SK-N-DZ (cell line): Measurements from ENCODE around the gene ZNF487.
"Not testable (repeated sequence)": the region's sequence is repeated elsewhere in the genome, so short reads cannot be mapped to it uniquely, and the experiment has no call there.

Experiments
- DNase-seq: peaks from one replicate; pipeline ENCODE4 v3.0.0-alpha.2; 2015; ENCODE audit warnings: low spot score

Gene ZNF487

DNA sequence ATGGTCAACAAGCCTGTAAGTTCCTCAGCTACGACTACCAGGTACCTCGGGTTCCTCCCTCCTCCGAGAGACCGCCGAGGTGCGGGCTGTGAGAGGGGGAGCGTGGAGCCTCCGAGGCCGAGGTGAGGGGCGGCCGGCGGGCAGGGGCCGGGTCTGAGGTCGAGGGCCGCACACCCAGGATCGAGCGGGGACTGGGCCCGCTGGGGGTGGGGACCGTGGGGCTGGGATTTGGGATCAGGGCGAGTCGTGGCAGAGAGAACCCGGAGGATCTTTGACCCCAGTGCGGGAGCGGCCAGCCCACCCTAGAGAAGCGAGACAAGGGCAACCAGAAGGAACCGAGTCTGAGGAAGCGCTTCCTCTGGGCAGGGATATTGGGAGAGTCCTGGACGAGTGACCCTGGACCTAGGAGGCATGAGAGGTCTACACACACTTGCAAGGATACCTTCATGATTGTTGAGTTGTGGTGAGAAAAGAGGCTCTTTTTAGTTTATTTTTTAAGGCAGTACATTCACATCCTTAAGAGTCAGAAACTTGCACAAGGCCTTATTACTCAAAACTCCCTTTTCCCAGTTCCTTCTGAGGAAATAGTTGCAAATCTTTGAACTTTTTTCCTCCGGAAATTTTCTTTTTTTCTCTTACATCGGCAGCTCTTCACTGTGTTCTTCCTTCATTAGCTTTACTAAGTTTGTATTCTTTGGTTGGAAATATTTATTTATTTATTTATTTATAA, 395 bp downstream of the ZNF487 start:
- peak; percentile 23 for DNase-seq

DNA sequence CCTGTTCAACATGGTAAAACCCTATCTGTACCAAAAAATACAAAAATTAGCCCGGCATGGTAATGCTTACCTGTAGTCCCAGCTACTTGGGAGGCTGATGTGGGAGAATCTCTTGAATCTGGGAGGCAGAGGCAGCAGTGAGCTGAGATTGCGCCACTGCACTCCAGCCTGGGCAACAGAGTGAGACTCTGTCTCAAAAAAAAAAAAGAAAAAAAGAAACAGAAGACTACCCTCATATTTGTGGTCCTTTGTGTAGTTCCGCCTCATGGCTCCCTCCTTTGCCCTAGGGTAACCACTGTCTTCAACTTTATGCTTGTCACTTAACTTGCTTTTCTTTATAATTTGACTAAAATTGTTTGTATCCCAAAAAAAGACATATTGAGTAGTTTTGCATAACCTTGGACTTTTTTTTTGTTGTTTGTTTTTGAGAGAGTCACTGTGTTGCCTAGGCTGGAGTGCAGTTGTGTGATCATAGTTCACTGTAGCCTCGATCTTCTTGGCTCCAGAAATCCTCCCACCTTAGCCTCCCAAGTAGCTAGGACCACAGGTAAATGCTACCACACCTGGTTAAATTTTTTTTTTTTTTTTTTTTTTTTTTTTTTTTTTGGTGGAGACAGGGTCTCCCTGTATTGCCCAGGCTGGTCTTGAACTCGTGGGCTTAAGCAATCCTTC, 3.7 kb downstream of the ZNF487 start:
- no peak for DNase-seq

- no peak for DNase-seq
These were observed 7.4 kb downstream of the ZNF487 start for GRCh38 chr10:43444323-43444722.

DNA sequence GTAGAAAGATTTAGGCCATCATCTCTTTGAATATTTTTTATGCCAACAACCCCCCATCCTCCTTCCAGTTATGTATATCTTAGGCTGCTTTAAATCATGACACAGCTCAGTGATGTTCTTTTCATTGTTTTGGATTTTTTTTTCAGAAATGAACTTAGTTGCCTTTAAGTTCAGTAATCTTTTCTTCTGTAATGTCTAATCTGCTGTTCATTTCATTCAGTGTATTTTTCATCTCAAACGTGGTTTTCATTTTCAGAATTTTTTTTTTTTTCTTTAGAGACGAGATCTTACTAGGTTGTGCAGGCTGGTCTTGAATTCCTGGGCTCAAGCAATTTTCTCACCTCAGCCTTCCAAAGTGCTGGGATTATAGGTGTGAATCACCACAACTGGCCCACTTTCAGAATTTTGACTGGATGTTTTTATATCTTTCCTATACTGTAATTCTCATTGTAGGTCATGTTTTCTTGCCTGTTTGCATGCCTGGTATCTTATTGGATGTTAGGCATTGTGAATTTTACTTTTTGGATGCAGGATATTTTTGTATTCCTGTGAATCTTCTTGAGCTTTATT, 8.1 kb downstream of the ZNF487 start:
- DNase-seq: no peak

DNA sequence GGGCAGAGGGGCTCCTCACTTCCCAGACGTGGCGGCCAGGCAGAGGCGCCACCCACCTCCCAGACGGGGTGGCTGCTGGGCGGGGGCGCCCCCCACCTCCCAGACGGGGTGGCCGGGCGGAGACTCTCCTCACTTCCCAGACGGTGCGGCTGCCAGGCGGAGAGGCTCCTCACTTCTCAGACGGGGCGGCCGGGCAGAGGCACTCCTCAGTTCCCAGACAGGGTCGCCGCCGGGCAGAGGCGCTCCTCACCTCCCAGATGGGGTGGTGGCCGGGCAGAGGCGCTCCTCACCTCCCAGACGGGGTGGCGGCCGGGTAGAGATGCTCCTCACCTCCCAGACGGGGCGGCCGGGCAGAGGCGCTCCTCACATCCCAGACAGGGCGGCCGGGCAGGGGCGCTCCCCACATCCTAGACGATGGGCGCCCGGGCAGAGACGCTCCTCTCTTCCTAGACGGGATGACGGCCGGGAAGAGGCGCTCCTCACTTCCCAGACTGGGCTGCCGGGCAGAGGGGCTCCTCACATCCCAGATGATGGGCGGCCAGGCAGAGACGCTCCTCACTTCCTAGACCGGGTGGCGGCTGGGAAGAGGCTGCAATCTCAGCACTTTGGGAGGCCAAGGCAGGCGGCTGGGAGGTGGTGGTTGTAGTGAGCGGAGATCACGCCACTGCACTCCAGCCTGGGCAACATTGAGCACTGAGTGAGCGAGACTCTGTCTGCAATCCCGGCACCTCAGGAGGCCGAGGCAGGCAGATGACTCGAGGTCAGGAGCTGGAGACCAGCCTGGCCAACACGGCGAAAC, 9.5 kb downstream of the ZNF487 start:
- DNase-seq: not testable (repeated sequence)

GRCh38 chr10:43448742-43449141, 11.8 kb downstream of the ZNF487 start:
- DNase-seq: no peak

- no peak for DNase-seq
These were observed 15.5 kb downstream of the ZNF487 start for GRCh38 chr10:43452356-43452914.

DNA sequence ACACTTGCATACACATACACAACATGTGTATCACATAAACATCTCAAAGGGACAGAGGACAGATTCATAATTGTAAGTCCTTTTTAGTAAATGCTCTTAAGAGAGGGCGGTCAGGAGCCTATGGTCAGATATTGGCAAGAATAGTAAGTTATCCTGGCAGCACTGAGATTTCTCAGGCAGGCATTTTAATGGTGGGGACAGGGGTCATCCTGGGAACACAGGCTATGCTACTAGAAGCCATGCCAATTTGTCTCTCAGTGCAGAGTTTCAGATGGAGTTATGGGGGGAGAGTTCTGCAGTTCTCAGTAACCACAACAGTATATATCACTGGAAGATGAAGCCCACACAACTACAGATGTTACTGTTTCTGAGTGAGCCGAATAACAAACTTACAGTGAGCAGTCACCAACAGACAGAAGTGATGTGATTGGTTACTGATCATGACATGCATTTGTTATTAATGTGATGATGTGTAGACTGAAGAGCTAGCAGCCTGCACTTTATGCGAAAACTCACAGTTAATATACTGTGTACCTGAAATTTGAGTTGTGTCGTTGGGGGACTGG, 16.4 kb downstream of the ZNF487 start:
- no peak for DNase-seq

DNA sequence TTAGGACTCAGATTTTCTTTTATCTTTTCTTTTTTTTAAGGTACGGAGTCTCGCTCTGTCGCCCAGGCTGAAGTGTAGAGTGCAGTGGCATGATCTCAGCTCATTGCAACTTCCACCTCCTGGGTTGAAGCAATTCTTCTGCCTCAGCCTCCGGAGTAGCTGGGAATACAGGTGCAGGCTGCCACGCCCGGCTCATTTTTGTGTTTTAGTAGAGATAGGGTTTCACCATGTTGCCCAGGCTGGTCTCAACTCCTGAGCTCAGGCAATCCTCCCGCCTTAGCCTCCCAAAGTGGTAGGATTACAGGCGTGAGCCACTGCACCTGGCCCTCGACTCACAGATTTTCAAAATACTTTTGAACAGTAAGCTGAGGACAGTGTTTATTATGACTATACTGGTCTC, 17.1 kb downstream of the ZNF487 start:
- DNase-seq: not testable (repeated sequence)

DNA sequence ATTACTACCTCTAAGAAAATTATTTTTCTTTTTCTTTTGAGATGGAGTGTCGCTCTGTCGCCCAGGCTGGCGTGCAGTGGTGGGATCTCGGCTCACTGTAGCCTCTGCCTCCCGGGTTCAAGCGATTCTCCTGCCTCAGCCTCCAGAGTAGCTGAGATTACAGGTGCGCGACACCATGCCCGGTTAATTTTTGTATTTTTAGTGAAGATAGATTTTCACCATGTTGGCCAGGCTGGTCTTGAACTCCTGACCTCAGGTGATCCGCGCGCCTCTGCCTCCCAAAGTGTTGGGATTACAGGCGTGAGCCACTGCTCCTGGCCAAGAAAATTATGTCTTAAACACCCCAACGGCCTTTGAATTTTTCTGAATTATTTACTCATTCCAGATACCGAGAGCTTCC, 19.6 kb downstream of the ZNF487 start:
- not testable (repeated sequence) for DNase-seq

DNA sequence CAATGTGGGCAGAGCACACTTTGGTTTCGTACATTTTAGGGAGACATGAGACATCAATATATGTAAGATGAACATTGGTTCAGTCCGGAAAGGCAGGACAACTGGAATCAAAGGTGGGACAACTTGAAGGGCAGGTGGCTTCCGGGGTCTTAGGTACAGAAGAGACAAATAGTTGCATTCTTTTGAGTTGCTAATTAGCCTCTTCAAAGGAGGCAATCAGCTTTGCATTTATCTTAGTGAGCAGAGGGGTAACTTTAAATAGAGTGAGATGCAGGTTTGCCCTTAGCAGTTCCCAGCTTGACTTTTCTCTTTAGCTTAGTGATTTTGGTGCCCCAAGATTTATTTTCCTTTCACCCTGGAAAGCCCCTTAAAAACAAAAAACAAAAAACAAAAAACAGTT, 21.3 kb downstream of the ZNF487 start:
- no peak for DNase-seq

DNA sequence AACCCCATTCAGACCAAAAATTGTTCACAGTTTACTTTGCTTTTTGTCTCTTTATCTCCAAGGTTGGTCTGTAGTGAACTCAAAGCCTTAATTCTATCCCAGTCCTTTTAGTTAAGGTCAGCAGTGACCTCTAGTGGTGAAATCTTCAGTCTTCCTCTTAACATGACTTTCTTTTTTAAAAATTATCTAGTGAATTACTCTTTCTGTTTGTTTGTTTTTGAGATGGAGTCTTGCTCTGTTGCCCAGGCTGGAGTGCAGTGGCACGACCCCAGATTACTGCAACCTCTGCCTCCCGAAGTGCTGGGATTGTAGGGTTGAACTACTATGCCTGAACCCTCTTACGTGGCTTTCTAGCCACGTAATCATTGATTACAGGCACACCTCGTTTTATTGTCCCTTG, 25.0 kb downstream of the ZNF487 start:
- DNase-seq: peak; percentile 77

- DNase-seq: not testable (repeated sequence)
These were observed 28.3 kb downstream of the ZNF487 start for GRCh38 chr10:43465086-43465735.

GRCh38 chr10:43465736-43466120, 28.8 kb downstream of the ZNF487 start:
- DNase-seq: not testable (repeated sequence)

DNA sequence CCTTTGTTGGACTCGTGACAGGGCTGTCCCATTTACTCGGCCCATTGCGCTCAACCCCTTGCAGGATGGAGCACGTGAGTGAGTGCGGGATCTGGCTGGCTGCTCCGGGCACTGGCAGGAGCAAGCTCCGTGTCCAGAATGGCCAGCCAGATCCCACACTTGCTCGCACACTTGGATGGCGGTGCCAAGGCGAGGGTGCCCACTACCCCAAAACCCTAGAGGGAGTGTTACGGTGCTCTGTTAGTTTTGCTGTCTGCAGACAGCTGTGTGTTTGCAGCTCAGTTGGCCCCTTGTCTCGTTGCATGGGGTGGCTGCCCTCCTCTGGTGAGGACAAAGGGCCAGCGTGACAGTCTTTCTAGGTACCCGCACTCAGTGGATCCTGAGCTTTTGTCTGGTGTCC, 34.2 kb downstream of the ZNF487 start:
- no peak for DNase-seq

DNA sequence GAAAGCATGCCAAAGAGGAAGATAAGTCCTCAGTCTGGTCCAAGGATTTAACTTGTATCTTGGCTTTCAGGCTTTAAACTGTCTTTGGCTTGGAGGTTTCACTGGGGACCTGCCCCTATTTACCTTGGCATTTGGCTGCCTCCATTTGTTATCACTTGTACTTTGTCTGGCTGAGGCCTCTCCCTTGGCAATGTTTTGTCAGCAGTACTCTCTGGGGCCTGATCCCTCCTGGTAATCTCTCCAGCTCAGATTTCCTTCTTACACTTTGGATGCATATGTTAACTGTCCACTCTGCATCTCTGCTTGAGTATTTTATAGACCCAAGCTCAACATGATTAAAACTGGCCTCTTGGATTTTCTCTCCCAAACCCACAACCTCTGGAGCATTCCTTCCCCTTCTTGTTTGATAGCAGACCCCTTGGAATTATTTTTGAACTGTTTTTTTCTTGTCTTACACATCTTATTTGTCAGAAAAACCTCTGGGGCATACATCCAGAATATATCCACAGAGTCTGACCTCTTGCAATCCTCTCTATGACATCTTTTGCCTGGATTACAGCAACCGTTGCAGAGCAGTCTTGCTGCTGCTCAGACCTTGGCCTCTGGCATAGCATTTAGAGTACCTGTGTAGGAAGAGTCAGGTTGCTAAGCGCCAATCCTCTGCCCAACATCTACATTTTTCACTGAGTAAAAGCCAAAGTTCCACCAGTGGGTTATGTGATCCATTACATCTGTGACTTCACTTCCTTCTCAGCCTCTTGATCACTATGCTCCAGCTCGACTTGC, 35.2 kb downstream of the ZNF487 start:
- no peak for DNase-seq

GRCh38 chr10:43479275-43479674, 42.4 kb downstream of the ZNF487 start:
- no peak for DNase-seq

- no peak for DNase-seq
These were observed 45.6 kb downstream of the ZNF487 start for GRCh38 chr10:43482319-43483078.

- DNase-seq: no peak
These were observed 54.9 kb downstream of the ZNF487 start for GRCh38 chr10:43491855-43492254.
